Measurements from ENCODE around the gene OR5H15.

GRCh38 chr3:98199020-98199419 lies 32.5 kb downstream of the OR5H15 start:
- TF ChIP-seq, protein P1, sequence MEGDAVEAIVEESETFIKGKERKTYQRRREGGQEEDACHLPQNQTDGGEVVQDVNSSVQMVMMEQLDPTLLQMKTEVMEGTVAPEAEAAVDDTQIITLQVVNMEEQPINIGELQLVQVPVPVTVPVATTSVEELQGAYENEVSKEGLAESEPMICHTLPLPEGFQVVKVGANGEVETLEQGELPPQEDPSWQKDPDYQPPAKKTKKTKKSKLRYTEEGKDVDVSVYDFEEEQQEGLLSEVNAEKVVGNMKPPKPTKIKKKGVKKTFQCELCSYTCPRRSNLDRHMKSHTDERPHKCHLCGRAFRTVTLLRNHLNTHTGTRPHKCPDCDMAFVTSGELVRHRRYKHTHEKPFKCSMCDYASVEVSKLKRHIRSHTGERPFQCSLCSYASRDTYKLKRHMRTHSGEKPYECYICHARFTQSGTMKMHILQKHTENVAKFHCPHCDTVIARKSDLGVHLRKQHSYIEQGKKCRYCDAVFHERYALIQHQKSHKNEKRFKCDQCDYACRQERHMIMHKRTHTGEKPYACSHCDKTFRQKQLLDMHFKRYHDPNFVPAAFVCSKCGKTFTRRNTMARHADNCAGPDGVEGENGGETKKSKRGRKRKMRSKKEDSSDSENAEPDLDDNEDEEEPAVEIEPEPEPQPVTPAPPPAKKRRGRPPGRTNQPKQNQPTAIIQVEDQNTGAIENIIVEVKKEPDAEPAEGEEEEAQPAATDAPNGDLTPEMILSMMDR (IDR thresholded peaks at IDR 0.05 in 4 of 5, conservative IDR thresholded peaks at IDR 0.05 in 1 of 5): no peak
- no peak for TF ChIP-seq POLR2A (IDR thresholded peaks at IDR 0.05)
